DLD1 (cell line): ENCODE measurements around the gene RNF157.

Experiments used
- in situ Hi-C: cut with HindIII; loops from 2 replicates; pipeline ENCODE4 v1.10.0; 2017; ENCODE audit warnings: low sequenced_read_pairs

Gene RNF157

DNA sequence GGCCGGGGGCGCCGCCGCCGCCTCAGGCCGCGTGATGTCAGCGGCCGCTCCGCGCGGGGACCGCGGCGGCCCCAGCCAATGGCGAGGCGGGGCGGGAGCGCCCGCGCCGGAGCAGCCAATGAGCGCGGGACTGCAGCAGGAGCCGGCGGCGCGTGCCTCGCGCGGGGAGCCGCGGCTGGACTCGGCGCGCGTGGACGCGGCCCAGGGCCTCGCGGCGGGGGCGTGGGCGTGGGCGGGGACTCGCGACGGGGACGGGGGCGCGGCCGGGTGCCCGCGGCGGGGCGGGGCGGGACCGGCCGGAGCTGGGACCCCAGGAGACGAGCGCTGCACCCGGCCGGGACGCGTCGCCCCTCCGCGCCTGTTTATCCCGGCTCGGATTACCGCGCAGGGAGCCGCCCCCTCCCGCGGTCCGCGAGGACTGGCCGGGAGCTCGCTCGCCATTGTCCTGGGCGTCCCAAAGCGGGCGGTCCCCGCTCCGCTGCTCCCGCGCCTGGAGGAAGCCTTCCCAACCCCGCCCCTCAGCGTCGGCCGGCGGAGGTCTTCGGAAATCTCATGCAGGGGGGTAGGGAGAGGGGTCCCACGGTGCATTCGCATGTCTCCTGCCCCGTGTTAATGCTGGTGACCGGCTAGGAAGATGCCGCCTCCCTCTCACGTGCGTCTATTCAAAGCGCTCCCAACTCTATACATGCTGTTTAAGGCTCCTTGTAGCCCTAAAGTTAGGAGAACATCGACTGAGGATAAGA, at the start of gene RNF157:
TSS of gene RNF157 (minus strand) at position 33 of the 743 bp plus-strand sequence. CDS start 253 bp downstream, outside the sequence.
- in situ Hi-C loops = no loop called here

- in situ Hi-C loops = no loop called here
Measured at GRCh38 chr17:76281573-76282371, 41.5 kb upstream of the RNF157 start.

DNA sequence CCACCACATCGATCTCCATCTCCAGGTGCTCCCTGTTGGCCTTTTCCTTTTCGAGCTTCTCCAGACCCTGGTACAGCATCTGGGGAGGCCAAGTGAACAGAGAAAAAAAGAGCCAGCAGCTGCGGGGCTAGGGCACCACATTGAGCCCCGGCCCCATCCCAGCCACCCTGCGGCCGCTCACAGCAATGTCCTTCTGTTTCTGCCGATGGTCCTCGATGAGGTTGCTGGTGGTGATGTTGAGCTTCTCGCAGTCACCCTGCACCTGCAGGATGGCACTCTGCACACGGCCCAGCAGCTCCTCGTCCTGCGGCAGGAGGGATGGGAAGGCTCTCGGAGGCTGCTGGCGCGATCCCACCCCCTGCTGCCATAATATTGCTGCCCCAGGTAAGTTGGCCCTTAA, 40.4 kb upstream of the RNF157 start:
- in situ Hi-C loops = no loop called here

DNA sequence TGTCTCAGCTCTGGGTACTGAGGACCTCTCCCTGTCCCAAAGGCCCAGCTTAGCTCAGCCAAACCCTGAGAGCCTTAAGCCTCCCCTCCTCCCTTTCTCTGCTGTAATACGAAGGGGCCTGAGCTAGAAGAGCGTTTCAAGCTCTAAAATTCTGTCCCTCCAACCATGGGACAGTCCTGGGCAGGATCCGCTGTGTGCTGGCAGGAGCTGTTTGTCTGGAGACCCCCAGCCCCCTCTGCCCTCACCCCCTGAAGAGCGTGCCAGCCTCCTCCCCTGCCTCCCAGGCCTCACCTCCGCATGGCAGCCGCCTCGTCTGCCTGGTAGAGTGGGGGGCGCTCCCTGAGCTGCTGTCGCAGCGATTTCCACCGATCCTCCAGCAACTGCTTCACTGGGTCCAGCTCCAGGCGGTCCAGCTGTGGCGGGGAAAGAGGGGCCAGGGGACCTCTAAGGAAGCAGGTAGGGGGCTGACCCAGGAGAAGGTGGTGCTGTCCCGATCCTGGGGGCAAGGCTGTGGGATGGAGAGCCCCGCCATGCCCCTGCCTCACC, 39.5 kb upstream of the RNF157 start:
- in situ Hi-C loops = no loop called here

- in situ Hi-C loops = no loop called here
Measured at GRCh38 chr17:76278952-76279741, 38.9 kb upstream of the RNF157 start.

- in situ Hi-C loops = no loop called here
Measured at GRCh38 chr17:76278268-76278908, 38.1 kb upstream of the RNF157 start.

DNA sequence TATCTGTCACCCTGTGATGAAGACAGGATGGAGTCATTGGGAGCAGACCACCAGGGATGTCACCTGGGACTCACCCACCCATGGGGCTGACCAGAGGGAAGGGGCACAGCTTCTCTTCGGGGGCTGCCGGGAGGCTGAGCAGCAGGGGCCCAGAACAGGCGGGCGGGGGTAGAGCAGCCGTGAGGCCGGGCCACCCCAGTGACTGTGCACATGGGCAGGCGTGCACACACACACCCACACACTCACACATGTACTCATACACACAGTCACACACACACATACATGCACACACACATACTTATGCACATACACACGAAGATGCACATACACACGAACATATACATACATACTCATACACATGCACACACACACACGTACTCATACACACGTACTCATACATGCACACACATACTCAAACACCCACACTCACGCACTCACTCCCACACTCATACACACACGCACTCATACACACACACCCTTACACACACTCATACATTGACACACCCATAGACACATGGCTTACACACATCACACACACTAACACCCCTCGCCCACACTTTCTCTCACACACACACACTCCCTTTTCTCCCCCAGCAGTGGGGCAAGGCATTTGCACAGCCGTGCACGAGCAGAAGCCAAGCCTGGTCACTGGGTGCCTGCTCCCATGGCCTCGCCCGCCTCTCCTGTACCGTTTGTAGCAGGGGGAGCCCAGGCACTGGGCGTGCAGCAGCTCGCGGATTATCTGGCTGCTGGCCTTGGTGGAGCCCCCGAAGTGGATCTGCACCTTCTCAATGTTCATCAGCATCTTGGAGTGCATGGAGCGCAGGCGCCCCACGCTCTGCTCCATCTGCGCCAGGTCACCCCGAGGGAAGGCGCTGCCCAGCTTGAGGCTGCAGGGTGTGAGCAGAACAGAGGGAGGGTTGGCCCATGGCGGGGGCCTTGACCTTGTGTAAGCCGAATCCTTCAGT, 37.3 kb upstream of the RNF157 start:
- in situ Hi-C loops = no loop called here

GRCh38 chr17:76276461-76277299, 36.4 kb upstream of the RNF157 start:
- in situ Hi-C loops = no loop called here

DNA sequence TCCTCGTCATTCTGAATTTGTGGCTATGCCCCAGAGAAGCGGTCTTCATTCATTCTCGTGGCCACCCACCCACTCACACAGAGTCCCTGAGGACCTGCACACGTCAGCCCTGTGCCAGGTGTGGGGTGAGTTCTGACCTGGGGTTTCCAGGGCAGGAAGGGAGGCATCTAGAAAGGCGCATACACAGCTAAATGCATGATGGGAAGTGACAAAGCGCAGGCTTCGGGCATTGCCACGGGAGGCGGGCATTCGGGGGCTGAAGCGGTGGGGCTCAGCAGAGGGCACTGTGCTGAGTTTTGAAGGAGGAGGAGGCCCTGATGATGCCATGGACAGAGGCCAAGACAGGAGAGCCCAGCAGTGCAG, 35.8 kb upstream of the RNF157 start:
- in situ Hi-C loops = no loop called here

DNA sequence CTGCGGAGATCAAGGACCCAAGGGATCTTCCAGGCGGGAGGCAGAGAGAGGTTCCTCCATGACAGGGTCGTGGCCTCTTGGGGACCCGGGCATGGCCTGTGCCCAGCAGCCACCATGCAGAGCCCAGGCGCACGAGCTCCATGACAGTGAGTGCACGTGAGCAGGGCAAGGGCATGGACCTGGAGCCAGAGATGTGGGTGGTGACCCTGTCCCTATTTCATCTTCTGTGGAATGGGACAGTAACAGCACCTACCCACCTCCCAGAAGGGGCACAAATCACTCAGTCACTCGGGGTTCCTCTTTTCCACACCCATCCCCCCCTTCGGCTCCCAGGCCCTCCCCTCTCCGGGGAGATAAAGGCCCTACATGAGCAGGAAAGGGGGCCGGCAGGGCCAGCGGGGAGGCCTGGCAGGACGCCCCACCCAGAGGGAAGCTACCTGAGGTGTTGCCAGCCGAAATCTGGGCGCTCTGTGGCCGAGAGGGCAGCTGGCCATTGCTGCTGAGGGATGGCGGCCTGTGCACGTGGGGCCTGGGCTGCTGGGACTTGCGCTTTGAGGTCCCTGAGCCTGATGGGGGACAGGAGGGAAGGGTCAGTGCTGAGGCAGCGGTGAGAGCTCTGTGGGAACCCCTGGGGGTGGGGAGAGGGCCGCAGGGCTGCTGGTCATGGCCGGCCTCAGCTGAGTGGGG, 35.2 kb upstream of the RNF157 start:
- in situ Hi-C loops = no loop called here

DNA sequence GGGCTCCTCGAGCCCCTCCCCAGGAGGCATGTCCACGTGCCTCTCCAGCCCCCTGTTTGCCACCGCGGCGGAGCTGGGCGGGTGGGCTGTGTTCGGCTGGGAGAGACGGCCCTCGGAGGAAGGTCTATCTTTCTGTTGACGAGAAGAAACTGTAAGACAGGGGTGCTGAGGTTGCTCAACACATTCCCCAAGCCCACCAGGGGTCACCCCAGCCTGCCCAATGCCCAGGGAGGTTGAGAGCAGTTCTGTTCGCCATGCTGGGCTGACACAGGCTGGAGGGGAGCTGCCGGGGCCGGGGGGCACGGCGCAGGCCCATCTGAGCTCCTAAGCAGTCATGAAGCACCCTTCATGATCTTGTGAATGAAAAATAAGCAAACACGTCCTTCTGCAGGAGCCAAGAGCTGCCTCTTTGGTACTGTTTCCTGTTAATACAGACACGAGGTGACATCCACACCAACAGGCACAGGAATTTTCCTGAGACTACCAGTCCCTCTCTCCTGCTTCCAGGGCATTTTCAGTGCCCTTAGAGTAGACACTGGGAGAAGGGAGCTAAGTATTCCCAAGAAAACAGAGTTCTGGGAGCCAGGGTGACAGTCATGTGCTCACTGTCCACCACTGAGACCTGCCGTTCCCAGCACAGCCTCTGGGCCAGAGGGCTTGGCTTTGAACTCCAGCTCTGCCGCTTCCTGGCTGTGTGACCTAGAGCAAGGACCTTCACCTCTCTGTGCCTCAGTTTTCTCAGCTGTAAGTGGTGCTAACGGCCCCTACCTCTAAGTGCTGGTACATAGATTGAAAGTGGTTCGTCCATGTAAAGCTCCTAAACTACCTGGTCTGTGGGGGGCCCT, 34.0 kb upstream of the RNF157 start:
- in situ Hi-C loops = no loop called here

DNA sequence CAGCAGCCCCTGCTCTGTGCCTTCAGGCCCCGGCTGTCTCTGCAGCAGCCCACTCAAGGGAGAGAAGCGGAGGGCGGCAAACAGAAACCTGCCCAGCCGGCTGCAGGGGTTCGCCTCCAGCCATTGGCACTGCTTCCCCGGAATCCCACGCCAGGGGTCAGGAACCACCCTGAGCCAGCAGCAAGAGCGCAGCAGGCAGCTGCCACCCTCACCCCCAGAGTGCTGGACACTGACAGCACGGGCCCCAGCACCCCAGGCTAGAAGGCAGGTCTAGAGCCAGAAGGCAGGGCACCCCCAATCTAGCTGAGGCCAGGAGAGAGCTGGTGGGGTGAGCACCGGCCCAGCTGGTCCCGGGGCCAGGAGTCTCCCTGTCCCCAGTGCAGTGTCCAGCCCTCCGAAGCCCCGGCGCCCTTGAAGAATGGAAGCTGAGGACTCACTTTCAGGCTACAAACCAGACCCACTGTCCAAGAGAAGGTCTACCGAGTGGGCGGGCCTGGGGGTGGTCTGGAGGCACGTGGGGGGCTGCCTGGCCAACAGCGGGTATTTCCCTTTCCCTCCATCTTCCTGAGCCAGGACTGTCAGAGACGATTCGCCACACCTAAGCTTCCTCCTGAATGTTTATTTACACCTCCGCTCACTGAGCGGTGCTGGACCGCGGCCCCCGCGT, 33.3 kb upstream of the RNF157 start:
- in situ Hi-C loops = no loop called here

GRCh38 chr17:76272541-76273444, 32.5 kb upstream of the RNF157 start:
- in situ Hi-C loops = no loop called here

- in situ Hi-C loops = no loop called here
Measured at GRCh38 chr17:76271669-76272540, 31.6 kb upstream of the RNF157 start.
